ENCODE data around the gene IRF5.

IRF5 gene

GRCh38 chr7:128921866-128922440 is 15.8 kb upstream of the IRF5 start:
- no peak for DNase-seq

GRCh38 chr7:128922496-128923410 is 15.0 kb upstream of the IRF5 start:
- no peak for DNase-seq

GRCh38 chr7:128923411-128923800 is 14.3 kb upstream of the IRF5 start:
- DNase-seq: no peak

- no peak for DNase-seq
These were observed 12.8 kb upstream of the IRF5 start for GRCh38 chr7:128924707-128925588.

GRCh38 chr7:128928159-128928813 is 9.4 kb upstream of the IRF5 start:
- no peak for DNase-seq

- no peak for DNase-seq
These were observed 8.6 kb upstream of the IRF5 start for GRCh38 chr7:128928882-128929788.

- DNase-seq: no peak
These were observed 6.4 kb upstream of the IRF5 start for GRCh38 chr7:128931190-128931798.

GRCh38 chr7:128931965-128932861 is 5.5 kb upstream of the IRF5 start:
- DNase-seq: no peak

GRCh38 chr7:128932862-128933179 is 4.9 kb upstream of the IRF5 start:
- no peak for DNase-seq

GRCh38 chr7:128933180-128933891 is 4.4 kb upstream of the IRF5 start:
- DNase-seq: peak in 1 of 2 experiments; percentile 20

- DNase-seq: no peak
These were observed 3.1 kb upstream of the IRF5 start for GRCh38 chr7:128934361-128935341.

- DNase-seq: no peak
These were observed 2.4 kb upstream of the IRF5 start for GRCh38 chr7:128935342-128935730.

GRCh38 chr7:128936798-128937197 is 929 bp upstream of the IRF5 start:
- DNase-seq: no peak

GRCh38 chr7:128937271-128937646 is 468 bp upstream of the IRF5 start:
- DNase-seq: no peak

GRCh38 chr7:128938544-128939074 is 882 bp downstream of the IRF5 start:
- DNase-seq: no peak

GRCh38 chr7:128939075-128939860 is 1.5 kb downstream of the IRF5 start:
- DNase-seq: no peak

- DNase-seq: no peak
These were observed 2.2 kb downstream of the IRF5 start for GRCh38 chr7:128939861-128940410.

Measured in activated CD4-positive, alpha-beta T cell treated with anti-CD3 and anti-CD28 coated beads, Interleukin-2, amount 50 U/mL, for 4 hours (primary cell).